ENCODE data around the gene SDF2L1.
"Not testable (repeated sequence)": the region's sequence is repeated elsewhere in the genome, so short reads cannot be mapped to it uniquely, and the experiment has no call there.

Gene SDF2L1

DNA sequence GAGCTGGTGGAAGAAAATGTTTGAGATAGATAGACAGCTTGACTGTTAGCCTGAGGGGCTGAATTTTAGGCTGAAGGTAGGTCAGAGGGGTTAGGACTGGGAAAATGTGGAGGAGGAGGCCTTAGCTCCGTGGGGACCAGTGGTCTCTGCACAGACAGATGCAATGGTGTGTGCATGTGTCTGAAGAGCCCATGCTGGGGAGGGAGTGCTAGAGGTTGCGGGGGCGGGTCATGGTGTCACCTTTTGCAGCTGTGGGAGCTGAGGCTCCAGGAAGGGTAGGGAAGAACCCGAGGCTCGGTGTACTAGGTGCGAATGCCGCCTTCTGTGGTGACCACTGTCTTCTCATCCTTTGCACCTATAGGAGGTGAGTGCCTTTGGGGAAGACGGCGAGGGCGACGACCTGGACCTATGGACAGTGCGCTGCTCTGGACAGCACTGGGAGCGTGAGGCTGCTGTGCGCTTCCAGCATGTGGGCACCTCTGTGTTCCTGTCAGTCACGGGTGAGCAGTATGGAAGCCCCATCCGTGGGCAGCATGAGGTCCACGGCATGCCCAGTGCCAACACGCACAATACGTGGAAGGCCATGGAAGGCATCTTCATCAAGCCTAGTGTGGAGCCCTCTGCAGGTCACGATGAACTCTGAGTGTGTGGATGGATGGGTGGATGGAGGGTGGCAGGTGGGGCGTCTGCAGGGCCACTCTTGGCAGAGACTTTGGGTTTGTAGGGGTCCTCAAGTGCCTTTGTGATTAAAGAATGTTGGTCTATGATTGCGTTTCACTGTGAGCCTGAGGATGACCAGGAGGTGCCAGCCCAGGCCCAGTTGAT lies 1.6 kb downstream of the SDF2L1 start:
- in situ Hi-C loops (cut with HindIII; ENCODE audit: low sequenced_read_pairs), result no loop called here
- peak; percentile 18 for TF ChIP-seq CTCF (IDR thresholded peaks at IDR 0.05; ENCODE audit: low read depth, low read length, missing control alignments)
- H3K4me3 ChIP-seq (ENCODE audit: low read depth, low read length), result peak overlapping the region; percentile 78
- no peak for DNase-seq (ENCODE audit: low read depth)

GRCh38 chr22:21645513-21645912 lies 3.4 kb downstream of the SDF2L1 start:
- DNase-seq (ENCODE audit: low read depth); in situ Hi-C loops (cut with HindIII; ENCODE audit: low sequenced_read_pairs); H3K4me3 ChIP-seq (ENCODE audit: low read depth, low read length): not testable (repeated sequence)

- no peak overlapping the region for H3K4me3 ChIP-seq (ENCODE audit: low read depth, low read length)
- DNase-seq (ENCODE audit: low read depth), result peak; percentile 73
- in situ Hi-C loops (cut with HindIII; ENCODE audit: low sequenced_read_pairs), result no loop called here
- peak; percentile 90 for TF ChIP-seq CTCF (IDR thresholded peaks at IDR 0.05; ENCODE audit: low read depth, low read length, missing control alignments)
These were observed 4.8 kb downstream of the SDF2L1 start for GRCh38 chr22:21646608-21647590.

GRCh38 chr22:21650280-21650679 lies 8.2 kb downstream of the SDF2L1 start:
- TF ChIP-seq CTCF (IDR thresholded peaks at IDR 0.05; ENCODE audit: low read depth, low read length, missing control alignments), result no peak
- in situ Hi-C loops (cut with HindIII; ENCODE audit: low sequenced_read_pairs), result no loop called here
- no peak for DNase-seq (ENCODE audit: low read depth)
- H3K4me3 ChIP-seq (ENCODE audit: low read depth, low read length), result no peak overlapping the region

DNA sequence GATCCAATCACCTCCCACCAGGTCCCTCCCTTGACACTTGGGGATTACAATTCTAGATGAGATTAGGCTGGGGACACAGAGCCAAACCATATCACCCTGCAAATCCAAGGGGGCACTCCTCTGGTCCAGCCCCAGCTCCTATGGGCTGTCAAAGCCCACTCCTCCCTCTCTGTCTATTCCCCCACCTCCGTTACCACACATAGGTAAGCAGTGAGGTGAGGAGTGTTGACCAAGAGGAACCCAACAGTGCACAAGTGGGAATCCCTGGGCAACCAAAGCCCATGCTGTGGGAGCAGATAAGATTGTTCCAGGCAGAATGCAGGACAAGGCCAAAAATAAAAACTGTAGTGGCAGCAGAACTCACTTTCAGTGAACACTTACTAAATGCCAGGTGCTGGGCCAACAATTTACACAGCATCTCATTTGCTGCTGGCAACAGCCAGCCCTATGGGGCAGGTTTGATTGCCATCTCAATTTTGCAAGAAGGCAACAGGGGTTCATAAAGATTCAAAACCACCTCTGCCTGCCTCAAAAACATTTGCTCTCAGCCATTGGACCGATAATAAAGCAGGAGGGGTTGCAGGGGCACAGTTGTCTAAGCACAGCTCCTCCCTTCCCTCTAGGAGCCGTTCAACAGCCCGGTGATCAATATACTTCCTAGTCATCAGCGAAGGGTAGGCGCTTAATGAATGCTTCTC lies 8.9 kb downstream of the SDF2L1 start:
- TF ChIP-seq CTCF (IDR thresholded peaks at IDR 0.05; ENCODE audit: low read depth, low read length, missing control alignments), result no peak
- in situ Hi-C loops (cut with HindIII; ENCODE audit: low sequenced_read_pairs), result no loop called here
- H3K4me3 ChIP-seq (ENCODE audit: low read depth, low read length), result peak overlapping the region; percentile 78
- DNase-seq (ENCODE audit: low read depth), result no peak

DNA sequence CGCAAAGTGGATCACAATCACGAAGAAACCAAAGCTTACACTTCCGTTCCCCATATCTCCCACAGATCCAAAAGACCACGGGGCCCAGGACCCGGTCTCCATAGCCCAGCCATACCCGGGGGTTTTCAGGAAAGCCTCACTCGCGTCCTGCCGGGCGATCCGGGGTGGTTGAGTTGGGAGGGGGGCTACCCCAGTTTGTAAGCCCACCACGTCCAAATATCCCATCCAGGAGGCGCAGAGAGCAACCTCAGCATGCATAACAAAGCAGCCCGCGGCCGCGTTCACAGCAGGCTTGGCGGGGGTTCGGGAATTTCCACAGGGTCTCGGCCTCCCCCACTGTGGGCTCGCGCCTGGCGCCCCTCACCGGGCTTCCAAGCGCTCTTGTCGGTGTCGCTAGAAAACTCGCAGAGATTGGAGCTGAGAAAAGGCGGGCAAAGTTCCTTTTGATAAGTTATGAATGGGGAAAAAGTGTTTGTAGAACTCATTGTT lies 9.5 kb downstream of the SDF2L1 start:
- DNase-seq (ENCODE audit: low read depth), result no peak
- TF ChIP-seq CTCF (IDR thresholded peaks at IDR 0.05; ENCODE audit: low read depth, low read length, missing control alignments), result no peak
- H3K4me3 ChIP-seq (ENCODE audit: low read depth, low read length), result peak overlapping the region; percentile 78
- in situ Hi-C loops (cut with HindIII; ENCODE audit: low sequenced_read_pairs), result no loop called here

All from astrocyte of the cerebellum (primary cell).